GM21390 (cell line): ENCODE data around the gene SDCCAG8.

Experiments
- ATAC-seq: cut with Tn5 transposase; IDR thresholded peaks from one replicate; pipeline ENCODE4 v1.9.1; 2021; ENCODE audit not compliant: unreplicated experiment

The SDCCAG8 gene

GRCh38 chr1:243415663-243416408 lies 160.0 kb downstream of the SDCCAG8 start:
- ATAC-seq: no peak

GRCh38 chr1:243416495-243416894 lies 160.7 kb downstream of the SDCCAG8 start:
- peak; percentile 66 for ATAC-seq

GRCh38 chr1:243420016-243420945 lies 164.4 kb downstream of the SDCCAG8 start:
- no peak for ATAC-seq

GRCh38 chr1:243420946-243421685 lies 165.3 kb downstream of the SDCCAG8 start:
- no peak for ATAC-seq

- ATAC-seq: peak; percentile 93
These were observed 165.9 kb downstream of the SDCCAG8 start for GRCh38 chr1:243421784-243422183.

GRCh38 chr1:243422362-243422761 lies 166.5 kb downstream of the SDCCAG8 start:
- ATAC-seq: no peak

GRCh38 chr1:243428084-243428483 lies 172.2 kb downstream of the SDCCAG8 start:
- no peak for ATAC-seq

GRCh38 chr1:243428617-243429342 lies 172.9 kb downstream of the SDCCAG8 start:
- ATAC-seq: no peak

- ATAC-seq: no peak
These were observed 175.8 kb downstream of the SDCCAG8 start for GRCh38 chr1:243431591-243431990.

GRCh38 chr1:243432136-243432535 lies 176.3 kb downstream of the SDCCAG8 start:
- ATAC-seq: no peak

GRCh38 chr1:243433737-243434370 lies 178.0 kb downstream of the SDCCAG8 start:
- ATAC-seq: no peak

GRCh38 chr1:243434594-243434993 lies 178.8 kb downstream of the SDCCAG8 start:
- no peak for ATAC-seq

GRCh38 chr1:243435836-243436235 lies 180.0 kb downstream of the SDCCAG8 start:
- no peak for ATAC-seq

- ATAC-seq: no peak
These were observed 182.3 kb downstream of the SDCCAG8 start for GRCh38 chr1:243438146-243438545.

GRCh38 chr1:243438815-243439214 lies 183.0 kb downstream of the SDCCAG8 start:
- ATAC-seq: no peak

GRCh38 chr1:243440406-243440805 lies 184.6 kb downstream of the SDCCAG8 start:
- no peak for ATAC-seq

- ATAC-seq: no peak
These were observed 185.8 kb downstream of the SDCCAG8 start for GRCh38 chr1:243441601-243442000.

- no peak for ATAC-seq
These were observed 187.7 kb downstream of the SDCCAG8 start for GRCh38 chr1:243443557-243443956.

GRCh38 chr1:243447347-243447746 lies 191.5 kb downstream of the SDCCAG8 start:
- no peak for ATAC-seq

GRCh38 chr1:243447844-243448243 lies 192.0 kb downstream of the SDCCAG8 start:
- no peak for ATAC-seq
